ENCODE measurements around the gene BANK1. TPM values are rescaled to one million over a fixed set of nuclear protein-coding genes. Genes with fewer than 3 reads are reported as not detected.

The BANK1 gene
- total RNA-seq, 1 experiment from 2014 or later = 2.4 TPM

DNA sequence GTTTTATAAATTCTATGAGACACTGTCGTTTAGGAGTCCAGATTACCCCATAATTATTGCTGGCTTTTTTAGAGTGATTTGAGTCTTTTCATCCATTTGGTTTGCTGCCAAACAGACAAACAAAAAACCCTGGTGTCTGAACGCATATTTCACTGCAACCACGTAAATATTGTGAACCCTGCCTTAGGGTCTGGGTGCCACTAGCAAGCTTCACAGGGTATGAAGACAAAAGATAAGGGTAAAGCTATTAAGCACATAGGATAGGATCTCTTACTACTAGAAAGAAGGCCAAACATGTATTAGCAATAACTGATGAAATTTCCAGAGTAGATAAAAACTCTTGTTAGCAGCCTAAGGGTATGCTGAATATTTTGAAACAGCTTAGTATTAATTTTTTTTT, 143.3 kb downstream of the BANK1 start:
- TF ChIP-seq TCF7L2 (IDR thresholded peaks at IDR 0.05; ENCODE audit: borderline replicate concordance, extremely low read depth, insufficient read depth, insufficient read length) (no peak), EZH2phosphoT487 (IDR thresholded peaks at IDR 0.05; ENCODE audit: borderline replicate concordance) (no peak), CEBPB (IDR thresholded peaks at IDR 0.05; ENCODE audit: low read depth) (no peak), SIN3A (IDR thresholded peaks at IDR 0.05; ENCODE audit: low read depth) (no peak), FOSL1 (IDR thresholded peaks at IDR 0.05; ENCODE audit: low read depth) (no peak), RAD21 (IDR thresholded peaks at IDR 0.05; ENCODE audit: low read depth) (no peak), POLR2A (IDR thresholded peaks at IDR 0.05; ENCODE audit: borderline replicate concordance, extremely low read depth, insufficient read depth, insufficient read length) (no peak), ZFX (IDR thresholded peaks at IDR 0.05) (no peak)
- no peaks in the 10 kb centered on the region for H3K9me3 ChIP-seq (ENCODE audit: control insufficient read depth in 1 of 2, insufficient read depth in 1 of 2, low read depth in 1 of 2, low read length in 2 of 2)
- H3K79me2 ChIP-seq (ENCODE audit: insufficient read depth, low read length) = no peaks in the 10 kb centered on the region
- H3K27ac ChIP-seq (ENCODE audit: low read depth, low read length) = no peak overlapping the region
- H3K4me2 ChIP-seq (ENCODE audit: low read length) = no peak overlapping the region
- H3K9ac ChIP-seq (ENCODE audit: low read length) = no peak overlapping the region
- ATAC-seq (no peak), DNase-seq (ENCODE audit: low read depth, low spot score) (no peak)
- H3K9me2 ChIP-seq (ENCODE audit: insufficient read depth) = no peaks in the 10 kb centered on the region
- ChIA-PET RAD21 (ENCODE audit: low non-redundant PET in 1 of 2, low total read pairs in 2 of 2, uncharacterized antibody in 2 of 2, unreplicated experiment in 2 of 2) (no interaction called here), CTCF (no interaction called here), POLR2A (no interaction called here)
- H3K4me1 ChIP-seq (ENCODE audit: control insufficient read depth in 1 of 2, insufficient read depth in 2 of 2, low read length in 2 of 2) = no peaks in the 10 kb centered on the region
- no peak overlapping the region for H3K4me3 ChIP-seq (replicated peaks in 1 of 2; ENCODE audit: low read depth in 1 of 2, low read length in 2 of 2)
- no peaks in the 10 kb centered on the region for H4K20me1 ChIP-seq (ENCODE audit: insufficient read depth)
- no TSS peak for BruUV-seq (replicated peaks)
- no peaks in the 10 kb centered on the region for H3K27me3 ChIP-seq (ENCODE audit: insufficient read depth, low read length)
- H3K36me3 ChIP-seq (ENCODE audit: control insufficient read depth in 1 of 2, insufficient read depth in 2 of 2, low read length in 2 of 2) = no peaks in the 10 kb centered on the region
- intact Hi-C loops (cut with micrococcal nuclease) = no loop called here
- no peak overlapping the region for H2AFZ ChIP-seq (ENCODE audit: low read depth, low read length, poor library complexity, severe bottlenecking)

DNA sequence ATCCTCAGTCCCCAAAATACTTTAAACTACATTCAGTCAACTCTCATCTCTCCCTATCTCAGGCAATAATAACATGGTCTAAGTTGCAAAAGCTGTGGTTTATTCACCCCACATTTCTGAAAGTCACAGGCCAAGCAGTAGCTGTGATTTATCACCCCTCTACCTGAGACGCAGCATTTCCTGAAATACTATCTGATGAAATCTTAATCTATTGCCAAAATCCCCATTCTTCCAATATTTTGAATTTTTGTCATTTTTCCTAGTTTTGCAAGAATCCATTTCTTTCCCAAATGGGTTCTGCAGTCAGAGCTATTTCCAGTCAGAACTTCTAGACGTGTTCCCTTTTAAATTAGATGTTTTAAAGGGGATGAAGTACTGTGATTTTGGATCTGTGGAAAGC, 148.3 kb downstream of the BANK1 start:
- no peak for ATAC-seq
- ChIA-PET CTCF (no interaction called here), POLR2A (no interaction called here), RAD21 (ENCODE audit: low non-redundant PET in 1 of 2, low total read pairs in 2 of 2, uncharacterized antibody in 2 of 2, unreplicated experiment in 2 of 2) (no interaction called here)
- Histone ChIP-seq H3K4me2 (ENCODE audit: low read length) (no peak overlapping the region), H3K4me3 (replicated peaks in 1 of 2; ENCODE audit: low read depth in 1 of 2, low read length in 2 of 2) (no peak overlapping the region), H4K20me1 (ENCODE audit: insufficient read depth) (no peaks in the 10 kb centered on the region), H2AFZ (ENCODE audit: low read depth, low read length, poor library complexity, severe bottlenecking) (no peak overlapping the region), H3K9ac (ENCODE audit: low read length) (no peak overlapping the region), H3K79me2 (ENCODE audit: insufficient read depth, low read length) (no peaks in the 10 kb centered on the region), H3K4me1 (ENCODE audit: control insufficient read depth in 1 of 2, insufficient read depth in 2 of 2, low read length in 2 of 2) (no peaks in the 10 kb centered on the region), H3K9me3 (ENCODE audit: control insufficient read depth in 1 of 2, insufficient read depth in 1 of 2, low read depth in 1 of 2, low read length in 2 of 2) (no peaks in the 10 kb centered on the region), H3K36me3 (ENCODE audit: control insufficient read depth in 1 of 2, insufficient read depth in 2 of 2, low read length in 2 of 2) (no peaks in the 10 kb centered on the region), H3K27me3 (ENCODE audit: insufficient read depth, low read length) (no peaks in the 10 kb centered on the region), H3K9me2 (ENCODE audit: insufficient read depth) (no peaks in the 10 kb centered on the region), H3K27ac (ENCODE audit: low read depth, low read length) (no peak overlapping the region)
- DNase-seq (ENCODE audit: low read depth, low spot score) = no peak
- TF ChIP-seq CEBPB (IDR thresholded peaks at IDR 0.05; ENCODE audit: low read depth) (no peak), TCF7L2 (IDR thresholded peaks at IDR 0.05; ENCODE audit: borderline replicate concordance, extremely low read depth, insufficient read depth, insufficient read length) (no peak), EGR1 (IDR thresholded peaks at IDR 0.05; ENCODE audit: low read depth) (no peak), SIN3A (IDR thresholded peaks at IDR 0.05; ENCODE audit: low read depth) (no peak), MAX (IDR thresholded peaks at IDR 0.05) (no peak), RAD21 (IDR thresholded peaks at IDR 0.05; ENCODE audit: low read depth) (no peak), ZNF274 (IDR thresholded peaks at IDR 0.05; ENCODE audit: low read depth, low read length) (no peak), SP1 (IDR thresholded peaks at IDR 0.05; ENCODE audit: low read depth) (no peak), EZH2 (IDR thresholded peaks at IDR 0.05) (no peak)
- TF ChIP-seq, protein P1, sequence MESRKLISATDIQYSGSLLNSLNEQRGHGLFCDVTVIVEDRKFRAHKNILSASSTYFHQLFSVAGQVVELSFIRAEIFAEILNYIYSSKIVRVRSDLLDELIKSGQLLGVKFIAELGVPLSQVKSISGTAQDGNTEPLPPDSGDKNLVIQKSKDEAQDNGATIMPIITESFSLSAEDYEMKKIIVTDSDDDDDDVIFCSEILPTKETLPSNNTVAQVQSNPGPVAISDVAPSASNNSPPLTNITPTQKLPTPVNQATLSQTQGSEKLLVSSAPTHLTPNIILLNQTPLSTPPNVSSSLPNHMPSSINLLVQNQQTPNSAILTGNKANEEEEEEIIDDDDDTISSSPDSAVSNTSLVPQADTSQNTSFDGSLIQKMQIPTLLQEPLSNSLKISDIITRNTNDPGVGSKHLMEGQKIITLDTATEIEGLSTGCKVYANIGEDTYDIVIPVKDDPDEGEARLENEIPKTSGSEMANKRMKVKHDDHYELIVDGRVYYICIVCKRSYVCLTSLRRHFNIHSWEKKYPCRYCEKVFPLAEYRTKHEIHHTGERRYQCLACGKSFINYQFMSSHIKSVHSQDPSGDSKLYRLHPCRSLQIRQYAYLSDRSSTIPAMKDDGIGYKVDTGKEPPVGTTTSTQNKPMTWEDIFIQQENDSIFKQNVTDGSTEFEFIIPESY (IDR thresholded peaks at IDR 0.05; ENCODE audit: extremely low read depth, insufficient replicate concordance, low read length) = no peak
- intact Hi-C loops (cut with micrococcal nuclease) = no loop called here
- no TSS peak for BruUV-seq (replicated peaks)

All from HCT116 (cell line).